ENCODE results near the gene FCN1.
"Not testable (repeated sequence)": the region's sequence is repeated elsewhere in the genome, so short reads cannot be mapped to it uniquely, and the experiment has no call there.

DNA sequence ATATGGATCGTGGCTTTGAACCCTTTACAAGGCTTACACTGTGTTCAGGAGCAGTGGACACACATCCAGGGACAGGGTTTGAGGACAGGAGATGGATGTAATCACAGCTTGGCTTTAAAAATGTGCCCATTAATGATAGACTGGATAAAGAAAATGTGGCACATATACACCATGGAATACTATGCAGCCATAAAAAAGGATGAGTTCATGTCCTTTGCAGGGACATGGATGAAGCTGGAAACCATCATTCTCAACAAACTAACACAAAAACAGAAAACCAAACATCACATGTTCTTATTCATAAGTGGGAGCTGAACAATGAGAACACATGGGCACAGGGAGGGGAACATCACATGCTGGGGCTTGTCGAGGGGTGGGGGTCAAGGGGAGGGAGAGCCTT, 60.3 kb downstream of the FCN1 start:
- not testable (repeated sequence) for TF ChIP-seq POLR2AphosphoS5 (IDR thresholded peaks at IDR 0.05; ENCODE audit: borderline replicate concordance, low read depth, low read length); EZH2 (IDR thresholded peaks at IDR 0.05); FOXP2 (optimal IDR thresholded peaks at IDR 0.05; ENCODE audit: control extremely low read depth, extremely low read length, insufficient read depth)

Data from SK-N-MC (cell line).